ENCODE data around the gene KRT33B.

KRT33B gene

DNA sequence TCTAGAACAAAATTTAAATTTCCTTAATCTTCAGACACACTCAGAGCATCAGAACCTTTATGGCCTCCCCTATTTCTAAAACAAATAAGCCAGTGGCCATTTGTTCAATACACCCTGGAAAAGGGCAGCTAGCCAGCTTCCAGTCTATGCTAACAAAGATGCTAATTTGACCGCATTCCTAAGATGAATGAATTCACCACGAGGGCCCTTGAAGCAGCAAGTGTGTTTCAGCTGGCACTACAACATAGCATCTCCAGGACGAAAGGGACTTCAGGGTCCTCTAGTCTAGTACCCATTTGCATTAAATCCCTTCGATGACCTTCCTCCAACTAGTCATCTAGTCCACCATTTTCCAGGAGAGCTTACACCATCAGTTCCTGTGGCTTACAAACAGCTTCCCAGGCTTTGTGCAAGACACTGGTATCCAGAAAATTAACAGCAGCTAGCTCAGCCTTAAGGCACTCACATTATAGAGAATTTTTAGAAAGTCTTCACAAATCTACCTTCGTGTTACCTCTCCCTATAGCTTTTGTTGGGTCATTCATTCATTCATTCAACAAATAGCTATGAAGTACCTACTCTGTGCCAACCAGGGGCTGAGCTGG lies 43.8 kb upstream of the KRT33B start:
- no peak for TF ChIP-seq FOXP2 (optimal IDR thresholded peaks at IDR 0.05; ENCODE audit: borderline replicate concordance, extremely low read depth, extremely low read length, insufficient read depth)

DNA sequence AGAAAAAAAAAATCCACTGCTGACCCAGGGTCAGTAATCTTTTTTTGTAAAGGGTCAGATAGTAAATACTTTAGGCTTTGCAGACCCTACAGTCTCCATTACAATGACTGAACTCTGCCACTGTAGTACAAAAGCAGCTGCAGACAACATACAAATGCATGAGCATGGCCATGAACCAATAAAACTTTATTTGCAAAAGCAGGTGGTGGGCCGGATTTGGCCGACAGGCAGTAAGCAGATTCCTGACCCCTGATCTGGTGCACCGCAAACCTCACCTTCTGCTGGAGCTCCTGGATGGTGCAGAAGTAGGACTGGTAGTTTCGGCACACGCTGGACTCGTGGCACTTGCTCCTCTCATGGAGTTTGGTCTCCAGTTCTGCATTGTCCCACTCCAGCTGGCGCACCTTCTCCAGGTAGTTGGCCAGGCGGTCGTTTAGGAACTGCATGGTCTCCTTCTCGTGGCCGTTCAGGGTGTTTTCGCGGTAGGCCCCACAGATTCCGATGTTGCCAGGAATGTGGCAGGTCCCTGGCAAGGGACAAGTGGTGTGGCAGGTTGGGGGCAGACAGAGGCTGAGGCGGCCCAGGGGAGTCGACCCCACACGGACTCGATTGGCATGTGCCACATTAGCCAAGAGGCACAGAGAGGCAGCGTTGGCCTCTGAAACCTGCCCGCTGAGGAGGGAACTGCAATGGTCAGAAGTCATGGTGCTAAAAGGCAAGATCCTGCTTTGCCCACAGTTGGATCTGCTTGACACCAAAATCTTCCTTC lies 41.6 kb upstream of the KRT33B start:
- no peak for TF ChIP-seq SIN3A (IDR thresholded peaks at IDR 0.05; ENCODE audit: borderline replicate concordance, insufficient read depth, low read length)
- TF ChIP-seq FOXP2 (optimal IDR thresholded peaks at IDR 0.05; ENCODE audit: borderline replicate concordance, extremely low read depth, extremely low read length, insufficient read depth) = no peak
- TF ChIP-seq POLR2AphosphoS5 (IDR thresholded peaks at IDR 0.05; ENCODE audit: low read depth, low read length) = no peak
- TF ChIP-seq, protein P1, sequence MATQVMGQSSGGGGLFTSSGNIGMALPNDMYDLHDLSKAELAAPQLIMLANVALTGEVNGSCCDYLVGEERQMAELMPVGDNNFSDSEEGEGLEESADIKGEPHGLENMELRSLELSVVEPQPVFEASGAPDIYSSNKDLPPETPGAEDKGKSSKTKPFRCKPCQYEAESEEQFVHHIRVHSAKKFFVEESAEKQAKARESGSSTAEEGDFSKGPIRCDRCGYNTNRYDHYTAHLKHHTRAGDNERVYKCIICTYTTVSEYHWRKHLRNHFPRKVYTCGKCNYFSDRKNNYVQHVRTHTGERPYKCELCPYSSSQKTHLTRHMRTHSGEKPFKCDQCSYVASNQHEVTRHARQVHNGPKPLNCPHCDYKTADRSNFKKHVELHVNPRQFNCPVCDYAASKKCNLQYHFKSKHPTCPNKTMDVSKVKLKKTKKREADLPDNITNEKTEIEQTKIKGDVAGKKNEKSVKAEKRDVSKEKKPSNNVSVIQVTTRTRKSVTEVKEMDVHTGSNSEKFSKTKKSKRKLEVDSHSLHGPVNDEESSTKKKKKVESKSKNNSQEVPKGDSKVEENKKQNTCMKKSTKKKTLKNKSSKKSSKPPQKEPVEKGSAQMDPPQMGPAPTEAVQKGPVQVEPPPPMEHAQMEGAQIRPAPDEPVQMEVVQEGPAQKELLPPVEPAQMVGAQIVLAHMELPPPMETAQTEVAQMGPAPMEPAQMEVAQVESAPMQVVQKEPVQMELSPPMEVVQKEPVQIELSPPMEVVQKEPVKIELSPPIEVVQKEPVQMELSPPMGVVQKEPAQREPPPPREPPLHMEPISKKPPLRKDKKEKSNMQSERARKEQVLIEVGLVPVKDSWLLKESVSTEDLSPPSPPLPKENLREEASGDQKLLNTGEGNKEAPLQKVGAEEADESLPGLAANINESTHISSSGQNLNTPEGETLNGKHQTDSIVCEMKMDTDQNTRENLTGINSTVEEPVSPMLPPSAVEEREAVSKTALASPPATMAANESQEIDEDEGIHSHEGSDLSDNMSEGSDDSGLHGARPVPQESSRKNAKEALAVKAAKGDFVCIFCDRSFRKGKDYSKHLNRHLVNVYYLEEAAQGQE (IDR thresholded peaks at IDR 0.05; ENCODE audit: insufficient read depth in 1 of 2, low read depth in 2 of 2, low read length in 2 of 2) = no peak
- TF ChIP-seq TAF1 (IDR thresholded peaks at IDR 0.05; ENCODE audit: borderline replicate concordance, insufficient read depth, low read length) = no peak

DNA sequence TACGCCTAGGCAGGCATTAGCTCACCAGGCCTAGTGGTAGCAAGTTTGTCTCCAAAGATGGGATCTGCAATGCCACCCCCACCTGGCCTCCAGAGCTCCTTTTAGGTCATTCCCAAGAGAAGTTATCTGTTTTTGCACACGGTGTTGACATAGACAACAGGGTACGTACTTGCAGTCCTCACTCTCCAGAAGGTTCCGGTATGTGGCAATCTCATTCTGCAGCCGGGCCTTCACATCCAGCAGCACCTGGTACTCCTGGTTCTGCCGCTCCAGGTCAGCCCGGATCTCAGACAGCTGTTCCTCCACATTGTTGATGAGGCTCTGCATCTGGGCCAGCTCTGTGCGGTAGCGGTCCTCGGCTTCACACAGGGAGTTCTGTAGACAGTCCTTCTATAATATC lies 37.6 kb upstream of the KRT33B start:
- TF ChIP-seq, protein P1 (IDR thresholded peaks at IDR 0.05; ENCODE audit: insufficient read depth in 1 of 2, low read depth in 2 of 2, low read length in 2 of 2) = no peak
- no peak for TF ChIP-seq POLR2AphosphoS5 (IDR thresholded peaks at IDR 0.05; ENCODE audit: low read depth, low read length)
- no peak for TF ChIP-seq FOXP2 (optimal IDR thresholded peaks at IDR 0.05; ENCODE audit: borderline replicate concordance, extremely low read depth, extremely low read length, insufficient read depth)
- no peak for TF ChIP-seq TAF1 (IDR thresholded peaks at IDR 0.05; ENCODE audit: borderline replicate concordance, insufficient read depth, low read length)
- TF ChIP-seq SIN3A (IDR thresholded peaks at IDR 0.05; ENCODE audit: borderline replicate concordance, insufficient read depth, low read length) = no peak

DNA sequence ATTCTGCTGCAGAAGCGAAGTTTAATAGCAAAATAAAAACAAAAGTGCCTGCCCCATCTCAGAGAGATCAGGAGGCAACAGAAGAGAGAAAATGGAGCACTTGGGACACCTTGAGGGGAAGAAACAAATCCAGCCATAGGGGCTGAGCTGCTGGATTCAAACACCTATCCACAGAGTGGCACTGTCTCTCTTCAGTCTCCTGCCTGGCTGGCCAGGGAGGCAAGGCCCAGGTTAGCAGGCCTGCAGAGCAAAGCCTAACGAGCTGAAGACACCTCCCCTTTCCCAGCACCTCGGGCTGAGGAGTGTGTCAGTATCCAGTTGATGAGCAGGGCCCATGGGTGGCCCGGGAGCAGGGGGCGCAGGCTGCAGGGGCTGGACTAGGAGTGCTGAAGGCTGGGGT lies 36.6 kb upstream of the KRT33B start:
- no peak for TF ChIP-seq TAF1 (IDR thresholded peaks at IDR 0.05; ENCODE audit: borderline replicate concordance, insufficient read depth, low read length)
- TF ChIP-seq FOXP2 (optimal IDR thresholded peaks at IDR 0.05; ENCODE audit: borderline replicate concordance, extremely low read depth, extremely low read length, insufficient read depth) = no peak
- TF ChIP-seq SIN3A (IDR thresholded peaks at IDR 0.05; ENCODE audit: borderline replicate concordance, insufficient read depth, low read length) = no peak

DNA sequence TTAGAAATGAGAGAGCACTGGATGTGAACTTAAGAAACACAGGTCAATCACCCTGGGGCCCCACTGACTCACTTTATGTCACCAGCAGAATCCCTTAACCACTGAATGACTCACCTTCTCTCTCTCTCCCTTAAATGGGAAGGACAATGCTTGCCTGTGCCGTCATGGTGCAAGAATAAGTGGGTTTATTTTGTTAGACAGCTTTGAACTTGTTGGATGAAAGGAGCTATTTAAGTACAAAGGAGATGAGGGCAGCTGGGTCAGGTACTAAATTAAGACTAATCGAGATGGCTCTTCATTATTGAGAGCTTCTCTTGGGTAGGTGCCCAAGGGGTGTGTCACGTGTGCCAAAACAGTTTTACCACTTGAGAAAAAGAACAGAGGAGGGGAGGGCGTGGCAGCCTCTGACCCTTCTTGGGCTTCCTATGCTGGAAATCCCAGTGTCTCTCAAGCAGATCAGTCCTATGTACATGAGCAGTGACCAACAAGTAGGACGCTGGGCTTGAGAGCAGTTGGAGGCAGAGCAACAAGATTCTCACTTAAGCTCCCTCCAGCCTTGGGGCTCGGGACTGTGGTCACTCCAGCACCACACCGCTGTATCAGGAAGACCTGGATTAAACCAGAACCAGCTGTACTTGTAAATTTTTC lies 34.5 kb upstream of the KRT33B start:
- TF ChIP-seq SIN3A (IDR thresholded peaks at IDR 0.05; ENCODE audit: borderline replicate concordance, insufficient read depth, low read length) = no peak
- no peak for TF ChIP-seq TAF1 (IDR thresholded peaks at IDR 0.05; ENCODE audit: borderline replicate concordance, insufficient read depth, low read length)
- TF ChIP-seq, protein P1 (IDR thresholded peaks at IDR 0.05; ENCODE audit: insufficient read depth in 1 of 2, low read depth in 2 of 2, low read length in 2 of 2) = no peak
- TF ChIP-seq FOXP2 (optimal IDR thresholded peaks at IDR 0.05; ENCODE audit: borderline replicate concordance, extremely low read depth, extremely low read length, insufficient read depth) = no peak
- TF ChIP-seq POLR2AphosphoS5 (IDR thresholded peaks at IDR 0.05; ENCODE audit: low read depth, low read length) = no peak

Data from PFSK-1 (cell line).